K562 (cell line): ENCODE results near the gene CCDC15. TPM values are rescaled to one million over a fixed set of nuclear protein-coding genes. Genes with fewer than 3 reads are reported as not detected.

Experiments
- BHLHE40 ChIP-seq: IDR thresholded peaks from 2 replicates; pipeline ENCODE4 v1.6.1; 2011; ENCODE audit warnings: low read length, improper control_type of control experiment
- CREB3 ChIP-seq: fragments of 450-650 bp; conservative IDR thresholded peaks from 2 replicates; pipeline ENCODE4 v1.6.1; 2016; ENCODE audit warnings: missing genetic modification characterization, low read depth, mild to moderate bottlenecking, missing compliant biosample characterization, moderate library complexity
- CTCFL ChIP-seq: IDR thresholded peaks from 2 replicates; pipeline ENCODE4 v1.6.1; 2011; ENCODE audit warnings: borderline replicate concordance, low read depth, mild to moderate bottlenecking, moderate library complexity, low read length; ENCODE audit not compliant: insufficient read depth, poor library complexity, severe bottlenecking
- NBN ChIP-seq: fragments of 450-650 bp; IDR thresholded peaks from 2 replicates; pipeline ENCODE4 v1.6.1; 2016; ENCODE audit warnings: low read depth, mild to moderate bottlenecking
- NFYB ChIP-seq: IDR thresholded peaks from 2 replicates; pipeline ENCODE4 v1.6.1; 2011; ENCODE audit warnings: mild to moderate bottlenecking, moderate library complexity; ENCODE audit not compliant: insufficient read length; ENCODE audit errors: extremely low read depth
- NUFIP1 ChIP-seq: fragments of 450-650 bp; IDR thresholded peaks from 2 replicates; pipeline ENCODE4 v1.6.1; 2018; ENCODE audit not compliant: partially characterized antibody
- POLR3A ChIP-seq: IDR thresholded peaks from 2 replicates; pipeline ENCODE4 v1.6.1; 2011; ENCODE audit warnings: borderline replicate concordance, mild to moderate bottlenecking, moderate library complexity; ENCODE audit not compliant: insufficient read length, insufficient read depth; ENCODE audit errors: extremely low read depth
- SAFB ChIP-seq: fragments of 200-400 bp; formaldehyde crosslinking; IDR thresholded peaks from 2 replicates; pipeline ENCODE4 v1.6.1; 2017; ENCODE audit warnings: low read depth, low read length, borderline replicate concordance
- SP2 ChIP-seq: IDR thresholded peaks from 2 replicates; pipeline ENCODE4 v1.6.1; 2011; ENCODE audit warnings: mild to moderate bottlenecking, low read depth, low read length, moderate library complexity; ENCODE audit not compliant: poor library complexity, severe bottlenecking; ENCODE audit errors: extremely low read depth
- TCF7L2 ChIP-seq: fragments of 150-350 bp; IDR thresholded peaks from 2 replicates; pipeline ENCODE4 v1.6.1; 2016; ENCODE audit warnings: low read depth, mild to moderate bottlenecking, low read length, moderate library complexity
- TGIF2 ChIP-seq: sonication (generic); formaldehyde crosslinking; IDR thresholded peaks from 2 replicates; pipeline ENCODE4 v1.8.1; 2022; ENCODE audit warnings: mild to moderate bottlenecking, missing genetic modification reagents, moderate library complexity
- ZC3H11A ChIP-seq: IDR thresholded peaks from 2 replicates; pipeline ENCODE4 v1.6.1; 2012; ENCODE audit warnings: low read depth, low read length, improper control_type of control experiment
- ZNF197 ChIP-seq: fragments of 200-800 bp; sonication (Bioruptor generic); IDR thresholded peaks from 2 replicates; pipeline ENCODE4 v1.6.1; 2016; ENCODE audit warnings: low read depth, missing genetic modification characterization, missing compliant biosample characterization
- ZNF24 ChIP-seq: fragments of 450-650 bp; IDR thresholded peaks from 2 replicates; pipeline ENCODE4 v1.6.1; 2016
- polyA plus RNA-seq, 8 experiments: library from polyadenylated mRNA; depleted of rRNA in 4 of 8; stranded (reverse) in 5 of 8; unstranded in 3 of 8; fragments of >200 nt; fragmentation: Nextera tagmentation in 2 of 8; fragmentation: Illumina TruSeq in 1 of 8; extraction: Ambion mirVana in 2 of 8; extraction: Trizol in 1 of 8; gene quantifications; 2 replicates each; pipeline versions ENCODE4 v1.2.1 to v1.2.3, GENCODE V29; 2011 to 2014; ENCODE audit warnings: inconsistent platforms in 1 of 8, missing spikeins in 1 of 8
- total RNA-seq, 7 experiments: library from RNA; depleted of rRNA in 6 of 7; stranded (reverse); fragments of >200 nt in 6 of 7; fragmentation: Illumina TruSeq in 2 of 7; extraction: Trizol in 2 of 7; gene quantifications; 2 replicates each; pipeline versions ENCODE4 v1.2.1 to v1.2.3, GENCODE V29; 2011 to 2021; ENCODE audit warnings: low replicate concordance in 1 of 7
- TF ChIP-seq, protein P1 (sequence below): fragments of 200-800 bp; sonication (Bioruptor generic); IDR thresholded peaks from 2 replicates; pipeline ENCODE4 v1.6.1; 2017; ENCODE audit warnings: missing genetic modification characterization, missing compliant biosample characterization
- TF ChIP-seq, protein P2 (sequence below): fragments of 250-450 bp; sonication (Bioruptor Pico); IDR thresholded peaks from 2 replicates; pipeline ENCODE4 v1.4.0; 2020

The CCDC15 gene
- total and polyA plus RNA-seq, 9 of the 15 experiments (the other 6 are each of a cell fraction or from before 2014, with no cell fraction given) = 1.9 to 9.2 (median 3.9) TPM

GRCh38 chr11:124953753-124954589 lies at the start of gene CCDC15 (continued):
- TF ChIP-seq TGIF2 (CRISPR knock-in tag) (no peak), ZNF197 (no peak), NFYB (no peak), NUFIP1 (no peak), CTCFL (no peak), CREB3 (tag) (no peak), ZC3H11A (no peak), SP2 (peak; percentile 31), NBN (no peak; the same call in 1 of the 2 replicates), BHLHE40 (no peak), POLR3A (no peak), TCF7L2 (no peak), ZNF24 (no peak), SAFB (no peak)
- TF ChIP-seq, protein P1, sequence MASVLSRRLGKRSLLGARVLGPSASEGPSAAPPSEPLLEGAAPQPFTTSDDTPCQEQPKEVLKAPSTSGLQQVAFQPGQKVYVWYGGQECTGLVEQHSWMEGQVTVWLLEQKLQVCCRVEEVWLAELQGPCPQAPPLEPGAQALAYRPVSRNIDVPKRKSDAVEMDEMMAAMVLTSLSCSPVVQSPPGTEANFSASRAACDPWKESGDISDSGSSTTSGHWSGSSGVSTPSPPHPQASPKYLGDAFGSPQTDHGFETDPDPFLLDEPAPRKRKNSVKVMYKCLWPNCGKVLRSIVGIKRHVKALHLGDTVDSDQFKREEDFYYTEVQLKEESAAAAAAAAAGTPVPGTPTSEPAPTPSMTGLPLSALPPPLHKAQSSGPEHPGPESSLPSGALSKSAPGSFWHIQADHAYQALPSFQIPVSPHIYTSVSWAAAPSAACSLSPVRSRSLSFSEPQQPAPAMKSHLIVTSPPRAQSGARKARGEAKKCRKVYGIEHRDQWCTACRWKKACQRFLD (CRISPR knock-in tag) = peak; percentile 59; the same call in 1 of the 2 replicates
- TF ChIP-seq, protein P2, sequence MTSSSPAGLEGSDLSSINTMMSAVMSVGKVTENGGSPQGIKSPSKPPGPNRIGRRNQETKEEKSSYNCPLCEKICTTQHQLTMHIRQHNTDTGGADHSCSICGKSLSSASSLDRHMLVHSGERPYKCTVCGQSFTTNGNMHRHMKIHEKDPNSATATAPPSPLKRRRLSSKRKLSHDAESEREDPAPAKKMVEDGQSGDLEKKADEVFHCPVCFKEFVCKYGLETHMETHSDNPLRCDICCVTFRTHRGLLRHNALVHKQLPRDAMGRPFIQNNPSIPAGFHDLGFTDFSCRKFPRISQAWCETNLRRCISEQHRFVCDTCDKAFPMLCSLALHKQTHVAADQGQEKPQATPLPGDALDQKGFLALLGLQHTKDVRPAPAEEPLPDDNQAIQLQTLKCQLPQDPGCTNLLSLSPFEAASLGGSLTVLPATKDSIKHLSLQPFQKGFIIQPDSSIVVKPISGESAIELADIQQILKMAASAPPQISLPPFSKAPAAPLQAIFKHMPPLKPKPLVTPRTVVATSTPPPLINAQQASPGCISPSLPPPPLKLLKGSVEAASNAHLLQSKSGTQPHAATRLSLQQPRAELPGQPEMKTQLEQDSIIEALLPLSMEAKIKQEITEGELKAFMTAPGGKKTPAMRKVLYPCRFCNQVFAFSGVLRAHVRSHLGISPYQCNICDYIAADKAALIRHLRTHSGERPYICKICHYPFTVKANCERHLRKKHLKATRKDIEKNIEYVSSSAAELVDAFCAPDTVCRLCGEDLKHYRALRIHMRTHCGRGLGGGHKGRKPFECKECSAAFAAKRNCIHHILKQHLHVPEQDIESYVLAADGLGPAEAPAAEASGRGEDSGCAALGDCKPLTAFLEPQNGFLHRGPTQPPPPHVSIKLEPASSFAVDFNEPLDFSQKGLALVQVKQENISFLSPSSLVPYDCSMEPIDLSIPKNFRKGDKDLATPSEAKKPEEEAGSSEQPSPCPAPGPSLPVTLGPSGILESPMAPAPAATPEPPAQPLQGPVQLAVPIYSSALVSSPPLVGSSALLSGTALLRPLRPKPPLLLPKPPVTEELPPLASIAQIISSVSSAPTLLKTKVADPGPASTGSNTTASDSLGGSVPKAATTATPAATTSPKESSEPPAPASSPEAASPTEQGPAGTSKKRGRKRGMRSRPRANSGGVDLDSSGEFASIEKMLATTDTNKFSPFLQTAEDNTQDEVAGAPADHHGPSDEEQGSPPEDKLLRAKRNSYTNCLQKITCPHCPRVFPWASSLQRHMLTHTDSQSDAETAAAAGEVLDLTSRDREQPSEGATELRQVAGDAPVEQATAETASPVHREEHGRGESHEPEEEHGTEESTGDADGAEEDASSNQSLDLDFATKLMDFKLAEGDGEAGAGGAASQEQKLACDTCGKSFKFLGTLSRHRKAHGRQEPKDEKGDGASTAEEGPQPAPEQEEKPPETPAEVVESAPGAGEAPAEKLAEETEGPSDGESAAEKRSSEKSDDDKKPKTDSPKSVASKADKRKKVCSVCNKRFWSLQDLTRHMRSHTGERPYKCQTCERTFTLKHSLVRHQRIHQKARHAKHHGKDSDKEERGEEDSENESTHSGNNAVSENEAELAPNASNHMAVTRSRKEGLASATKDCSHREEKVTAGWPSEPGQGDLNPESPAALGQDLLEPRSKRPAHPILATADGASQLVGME = no peak
